ENCODE results near the gene RBMS1. TPM values are rescaled to one million over a fixed set of nuclear protein-coding genes. Genes with fewer than 3 reads are reported as not detected.

Gene RBMS1
- total RNA-seq, 4 donors from 2014 or later: 13.0 to 24.5 (median 14.1) TPM

DNA sequence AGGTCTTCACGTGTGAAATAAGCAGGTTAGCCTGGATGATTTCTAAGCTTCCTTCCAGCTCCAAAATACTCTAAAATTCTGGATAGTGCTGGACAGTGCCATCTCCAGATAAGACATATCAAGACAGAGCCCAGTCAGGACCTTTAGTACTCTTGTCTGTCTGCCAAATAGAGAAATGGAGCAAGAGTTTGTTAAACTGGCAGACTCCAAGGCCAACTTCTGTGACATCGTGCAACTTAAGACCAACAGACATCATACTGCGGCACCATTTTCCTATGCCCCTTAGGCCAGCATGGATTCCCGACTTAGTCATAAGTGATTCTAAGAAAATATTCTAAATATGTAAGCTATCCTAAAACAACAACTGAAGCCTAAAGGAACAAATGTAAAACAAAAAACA lies 118.6 kb downstream of the RBMS1 start:
- H3K4me3 ChIP-seq: no peak overlapping the region

DNA sequence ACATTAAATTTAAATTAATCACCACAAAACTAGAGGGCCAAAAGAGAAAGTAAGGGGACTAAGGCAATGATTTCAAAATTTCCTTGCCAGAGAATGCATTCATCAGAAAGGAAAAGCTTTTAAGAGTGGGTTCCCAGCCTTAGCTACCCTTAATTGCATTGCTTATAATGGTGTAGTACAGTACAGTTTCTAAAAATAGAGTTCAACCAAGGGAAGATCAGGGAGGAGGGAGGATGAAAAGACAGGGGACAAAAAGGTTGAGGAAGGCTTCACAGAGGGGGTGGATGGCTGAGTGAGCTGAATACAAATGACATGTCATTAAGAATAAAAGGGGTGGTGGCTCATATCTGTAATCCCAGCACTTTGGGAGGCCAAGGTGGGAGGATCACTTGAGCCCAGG lies 119.9 kb downstream of the RBMS1 start:
- in situ Hi-C loops (cut with MboI; ENCODE audit: low sequenced_read_pairs in 4 of 4) (no loop called here), intact Hi-C loops (cut with DNase I; ENCODE audit: low total_unique reads) (no loop called here)
- Histone ChIP-seq H3K27me3 (no peaks in the 10 kb centered on the region), H3K27ac (peak overlapping the region; percentile 4 to 53 (median 26)), H3K4me1 (peaks cover 77 to 99% of the 10 kb centered on the region in 2 donors), H3K36me3 (no peaks in the 10 kb centered on the region), H3K9me3 (no peaks in the 10 kb centered on the region), H3K4me3 (no peak overlapping the region)
- DNase-seq: no peak
- ATAC-seq: no peak
- TF ChIP-seq, protein P1, sequence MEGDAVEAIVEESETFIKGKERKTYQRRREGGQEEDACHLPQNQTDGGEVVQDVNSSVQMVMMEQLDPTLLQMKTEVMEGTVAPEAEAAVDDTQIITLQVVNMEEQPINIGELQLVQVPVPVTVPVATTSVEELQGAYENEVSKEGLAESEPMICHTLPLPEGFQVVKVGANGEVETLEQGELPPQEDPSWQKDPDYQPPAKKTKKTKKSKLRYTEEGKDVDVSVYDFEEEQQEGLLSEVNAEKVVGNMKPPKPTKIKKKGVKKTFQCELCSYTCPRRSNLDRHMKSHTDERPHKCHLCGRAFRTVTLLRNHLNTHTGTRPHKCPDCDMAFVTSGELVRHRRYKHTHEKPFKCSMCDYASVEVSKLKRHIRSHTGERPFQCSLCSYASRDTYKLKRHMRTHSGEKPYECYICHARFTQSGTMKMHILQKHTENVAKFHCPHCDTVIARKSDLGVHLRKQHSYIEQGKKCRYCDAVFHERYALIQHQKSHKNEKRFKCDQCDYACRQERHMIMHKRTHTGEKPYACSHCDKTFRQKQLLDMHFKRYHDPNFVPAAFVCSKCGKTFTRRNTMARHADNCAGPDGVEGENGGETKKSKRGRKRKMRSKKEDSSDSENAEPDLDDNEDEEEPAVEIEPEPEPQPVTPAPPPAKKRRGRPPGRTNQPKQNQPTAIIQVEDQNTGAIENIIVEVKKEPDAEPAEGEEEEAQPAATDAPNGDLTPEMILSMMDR (IDR thresholded peaks at IDR 0.05 in 4 of 5, conservative IDR thresholded peaks at IDR 0.05 in 1 of 5): no peak
- no peak for TF ChIP-seq POLR2A (IDR thresholded peaks at IDR 0.05)

More for the DNA sequence above, 118.6 kb downstream of the RBMS1 start:
- DNase-seq (no peak), ATAC-seq (peak; percentile 36 to 48)
- intact Hi-C loops (cut with DNase I; ENCODE audit: low total_unique reads): no loop called here
- no peak for TF ChIP-seq POLR2A (IDR thresholded peaks at IDR 0.05)
- TF ChIP-seq, protein P1 (IDR thresholded peaks at IDR 0.05 in 4 of 5, conservative IDR thresholded peaks at IDR 0.05 in 1 of 5): no peak
- H3K4me1 ChIP-seq: peaks cover 80 to 99% of the 10 kb centered on the region in 2 donors
- no peaks in the 10 kb centered on the region for H3K36me3 ChIP-seq
- H3K27me3 ChIP-seq: no peaks in the 10 kb centered on the region
- no peaks in the 10 kb centered on the region for H3K9me3 ChIP-seq
- in situ Hi-C loops (cut with MboI; ENCODE audit: low sequenced_read_pairs in 4 of 4): loop anchor here in 1 of 4 donors (25.0 kb wide), 1 partner anchor 112 kb away; the partner anchor contains the start of gene RBMS1
- peak overlapping the region; percentile 15 to 50 (median 39) for H3K27ac ChIP-seq

DNA sequence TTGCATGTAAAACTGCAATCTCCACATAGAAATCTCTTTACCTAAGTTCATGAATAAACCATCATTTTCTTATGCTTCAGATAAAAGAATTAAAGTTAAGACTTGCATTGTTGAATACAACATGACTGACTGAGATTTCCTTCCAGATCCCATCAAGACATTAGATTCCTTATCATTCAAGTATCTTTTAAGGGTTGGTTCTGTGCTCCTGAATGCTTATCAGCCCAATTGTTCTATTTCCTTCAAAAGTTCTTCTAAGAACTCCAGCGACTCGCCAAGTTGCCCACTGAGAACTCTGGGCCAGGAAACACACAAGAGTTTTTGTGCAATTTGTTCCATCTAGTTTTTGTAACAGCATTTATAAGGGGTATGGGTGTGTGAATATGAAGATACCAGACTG lies 120.3 kb downstream of the RBMS1 start:
- no peak overlapping the region for H3K4me3 ChIP-seq
- H3K4me1 ChIP-seq: peaks cover 74 to 98% of the 10 kb centered on the region in 2 donors
- intact Hi-C loops (cut with DNase I; ENCODE audit: low total_unique reads): no loop called here

GRCh38 chr2:160372585-160372984 lies 121.0 kb downstream of the RBMS1 start:
- Histone ChIP-seq H3K4me3 (no peak overlapping the region), H3K36me3 (no peaks in the 10 kb centered on the region), H3K27ac (peak overlapping the region; percentile 26 to 41 (median 32)), H3K4me1 (peaks cover 75 to 98% of the 10 kb centered on the region in 2 donors), H3K9me3 (no peaks in the 10 kb centered on the region), H3K27me3 (no peaks in the 10 kb centered on the region)
- intact Hi-C loops (cut with DNase I; ENCODE audit: low total_unique reads): no loop called here
- DNase-seq (no peak), ATAC-seq (no peak)
- TF ChIP-seq, protein P1 (IDR thresholded peaks at IDR 0.05 in 4 of 5, conservative IDR thresholded peaks at IDR 0.05 in 1 of 5): no peak
- TF ChIP-seq POLR2A (IDR thresholded peaks at IDR 0.05): no peak
- in situ Hi-C loops (cut with MboI; ENCODE audit: low sequenced_read_pairs in 4 of 4): no loop called here

More for the DNA sequence above, 120.3 kb downstream of the RBMS1 start:
- Histone ChIP-seq H3K36me3 (no peaks in the 10 kb centered on the region), H3K27me3 (no peaks in the 10 kb centered on the region), H3K9me3 (no peaks in the 10 kb centered on the region), H3K27ac (peak overlapping the region in 3 of 4 donors; percentile 26 to 53 (median 27))
- ATAC-seq (no peak), DNase-seq (no peak)
- TF ChIP-seq, protein P1 (IDR thresholded peaks at IDR 0.05 in 4 of 5, conservative IDR thresholded peaks at IDR 0.05 in 1 of 5): no peak
- no peak for TF ChIP-seq POLR2A (IDR thresholded peaks at IDR 0.05)
- in situ Hi-C loops (cut with MboI; ENCODE audit: low sequenced_read_pairs in 4 of 4): no loop called here

DNA sequence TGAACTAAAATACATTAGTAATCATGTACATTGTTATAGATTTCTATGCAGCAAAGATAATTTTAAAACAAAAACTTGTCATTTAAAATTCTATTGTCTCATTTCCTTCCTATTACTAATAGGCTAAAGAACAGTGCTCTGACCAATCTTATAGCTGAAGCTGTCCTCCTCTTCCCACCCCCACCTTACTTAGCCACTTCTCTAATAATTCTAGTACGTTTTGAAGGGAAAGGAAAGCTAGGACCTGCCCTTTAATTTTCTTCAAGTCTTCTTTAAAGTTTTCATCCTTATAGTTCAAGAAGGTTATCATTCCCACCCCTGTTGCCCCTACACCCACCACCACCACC lies 121.6 kb downstream of the RBMS1 start:
- in situ Hi-C loops (cut with MboI; ENCODE audit: low sequenced_read_pairs in 4 of 4) (no loop called here), intact Hi-C loops (cut with DNase I; ENCODE audit: low total_unique reads) (no loop called here)
- DNase-seq: no peak
- no peak for ATAC-seq
- H3K4me1 ChIP-seq: peaks cover 75 to 98% of the 10 kb centered on the region in 2 donors
- no peaks in the 10 kb centered on the region for H3K9me3 ChIP-seq
- H3K27me3 ChIP-seq: no peaks in the 10 kb centered on the region
- TF ChIP-seq, protein P1 (IDR thresholded peaks at IDR 0.05 in 4 of 5, conservative IDR thresholded peaks at IDR 0.05 in 1 of 5): no peak
- TF ChIP-seq POLR2A (IDR thresholded peaks at IDR 0.05): no peak
- H3K27ac ChIP-seq: peak overlapping the region; percentile 26 to 41 (median 32)
- H3K36me3 ChIP-seq: no peaks in the 10 kb centered on the region
- no peak overlapping the region for H3K4me3 ChIP-seq
